ENCODE measurements around the gene CDK14. TPM values are rescaled to one million over a fixed set of nuclear protein-coding genes. Genes with fewer than 3 reads are reported as not detected.

The CDK14 gene
- total RNA-seq, result 1 to 10 TPM; 2.8 to 3.6 TPM
- polyA plus RNA-seq, result under 1 TPM in 1 of 3 donors, not detected in 2; 0.15 TPM
- total RNA-seq, result 0 to 0.59 (median 0.06) reads per million in 6 experiments

GRCh38 chr7:90595801-90596670, at the start of gene CDK14:
TSS of gene CDK14 (plus strand) at chr7:90596321. CDS start at chr7:90596628, 307 bp downstream.
- peaks cover 0 to 6% (median 0%) of the 10 kb centered on the region in 9 donors for H3K9me3 Mint-ChIP-seq
- POLR2A ChIA-PET, result no interaction called here
- H3K27me3 Mint-ChIP-seq, result peaks cover 35 to 67% (median 40%) of the 10 kb centered on the region in 5 donors
- H3K36me3 Mint-ChIP-seq, result no peaks in the 10 kb centered on the region
- H3K4me1 Mint-ChIP-seq, result peaks cover 6 to 50% (median 19%) of the 10 kb centered on the region in 4 donors
- peak; percentile 32 to 67 for ATAC-seq
- H3K27ac Mint-ChIP-seq, result peak within 1 kb of the TSS in 2 of 10 donors; percentile 56 to 85
- peak in 3 of 10 donors; percentile 7 to 67 (median 43) for DNase-seq
- H3K4me3 Mint-ChIP-seq, result peak within 1 kb of the TSS; percentile 66 to 88 (median 78)

GRCh38 chr7:90551036-90551435, 45.1 kb upstream of the CDK14 start:
- Mint-ChIP-seq H3K36me3 (no peaks in the 10 kb centered on the region), H3K27ac (no peak overlapping the region), H3K4me3 (no peak overlapping the region), H3K9me3 (peaks cover 0 to 18% (median 3%) of the 10 kb centered on the region in 9 donors), H3K27me3 (peaks cover 2 to 12% (median 10%) of the 10 kb centered on the region in 5 donors), H3K4me1 (no peaks in the 10 kb centered on the region)
- DNase-seq, result no peak
- POLR2A ChIA-PET, result no interaction called here
- ATAC-seq, result no peak

- H3K4me3 Mint-ChIP-seq, result no peak overlapping the region
- POLR2A ChIA-PET, result no interaction called here
- H3K27me3 Mint-ChIP-seq, result peaks cover 2 to 13% (median 10%) of the 10 kb centered on the region in 5 donors
- no peaks in the 10 kb centered on the region for H3K4me1 Mint-ChIP-seq
- ATAC-seq (no peak), DNase-seq (no peak)
- H3K9me3 Mint-ChIP-seq, result peaks cover 0 to 18% (median 3%) of the 10 kb centered on the region in 9 donors
- no peak overlapping the region for H3K27ac Mint-ChIP-seq
- H3K36me3 Mint-ChIP-seq, result no peaks in the 10 kb centered on the region
Observed at GRCh38 chr7:90552521-90552920, 43.6 kb upstream of the CDK14 start.

GRCh38 chr7:90560730-90561129, 35.4 kb upstream of the CDK14 start:
- H3K27me3 Mint-ChIP-seq, result peaks cover 0 to 4% (median 3%) of the 10 kb centered on the region in 5 donors
- H3K9me3 Mint-ChIP-seq, result peaks cover 0 to 3% (median 0%) of the 10 kb centered on the region in 9 donors
- no peak for DNase-seq
- H3K4me1 Mint-ChIP-seq, result no peaks in the 10 kb centered on the region
- no peak overlapping the region for H3K4me3 Mint-ChIP-seq
- no peaks in the 10 kb centered on the region for H3K36me3 Mint-ChIP-seq
- ATAC-seq, result no peak
- POLR2A ChIA-PET, result no interaction called here
- H3K27ac Mint-ChIP-seq, result no peak overlapping the region

- H3K36me3 Mint-ChIP-seq, result no peaks in the 10 kb centered on the region
- peaks cover 0 to 3% (median 2%) of the 10 kb centered on the region in 5 donors for H3K27me3 Mint-ChIP-seq
- peaks cover 0 to 5% (median 0%) of the 10 kb centered on the region in 4 donors for H3K4me1 Mint-ChIP-seq
- peaks cover 0 to 11% (median 0%) of the 10 kb centered on the region in 9 donors for H3K9me3 Mint-ChIP-seq
- ATAC-seq (no peak), DNase-seq (no peak)
- no peak overlapping the region for H3K4me3 Mint-ChIP-seq
- POLR2A ChIA-PET, result no interaction called here
- no peak overlapping the region for H3K27ac Mint-ChIP-seq
Observed at GRCh38 chr7:90563286-90563685, 32.8 kb upstream of the CDK14 start.

GRCh38 chr7:90564455-90564854, 31.7 kb upstream of the CDK14 start:
- H3K27me3 Mint-ChIP-seq, result peaks cover 0 to 3% (median 2%) of the 10 kb centered on the region in 5 donors
- peaks cover 0 to 14% (median 0%) of the 10 kb centered on the region in 4 donors for H3K4me1 Mint-ChIP-seq
- no peak for ATAC-seq
- no peaks in the 10 kb centered on the region for H3K36me3 Mint-ChIP-seq
- no peak for DNase-seq
- H3K9me3 Mint-ChIP-seq, result peaks cover 0 to 11% (median 0%) of the 10 kb centered on the region in 9 donors
- POLR2A ChIA-PET, result no interaction called here
- H3K27ac Mint-ChIP-seq, result no peak overlapping the region
- H3K4me3 Mint-ChIP-seq, result no peak overlapping the region

- DNase-seq, result no peak
- Mint-ChIP-seq H3K36me3 (no peaks in the 10 kb centered on the region), H3K9me3 (peaks cover 0 to 11% (median 0%) of the 10 kb centered on the region in 9 donors)
Observed at GRCh38 chr7:90568213-90568612, 27.9 kb upstream of the CDK14 start.

GRCh38 chr7:90569368-90569767, 26.8 kb upstream of the CDK14 start:
- ATAC-seq (no peak), DNase-seq (no peak)
- Mint-ChIP-seq H3K9me3 (peaks cover 0 to 11% (median 0%) of the 10 kb centered on the region in 9 donors), H3K4me1 (peaks cover 0 to 23% (median 0%) of the 10 kb centered on the region in 4 donors), H3K27ac (peak overlapping the region in 2 of 10 donors; percentile 22 to 47), H3K4me3 (no peak overlapping the region), H3K27me3 (peaks cover 0 to 8% (median 2%) of the 10 kb centered on the region in 5 donors), H3K36me3 (no peaks in the 10 kb centered on the region)
- POLR2A ChIA-PET, result no interaction called here

More at GRCh38 chr7:90568213-90568612, 27.9 kb upstream of the CDK14 start:
- H3K4me3 Mint-ChIP-seq, result no peak overlapping the region
- H3K27ac Mint-ChIP-seq, result no peak overlapping the region
- H3K27me3 Mint-ChIP-seq, result peaks cover 0 to 8% (median 2%) of the 10 kb centered on the region in 5 donors
- peaks cover 0 to 23% (median 0%) of the 10 kb centered on the region in 4 donors for H3K4me1 Mint-ChIP-seq
- POLR2A ChIA-PET, result no interaction called here
- ATAC-seq, result no peak

- Mint-ChIP-seq H3K4me3 (no peak overlapping the region), H3K27ac (no peak overlapping the region), H3K4me1 (peaks cover 0 to 23% (median 0%) of the 10 kb centered on the region in 4 donors), H3K9me3 (peaks cover 0 to 11% (median 0%) of the 10 kb centered on the region in 9 donors), H3K27me3 (peaks cover 0 to 8% (median 2%) of the 10 kb centered on the region in 5 donors), H3K36me3 (no peaks in the 10 kb centered on the region)
- DNase-seq, result no peak
- POLR2A ChIA-PET, result no interaction called here
- no peak for ATAC-seq
Observed at GRCh38 chr7:90570373-90570959, 25.7 kb upstream of the CDK14 start.

GRCh38 chr7:90574146-90574819, 21.8 kb upstream of the CDK14 start:
- POLR2A ChIA-PET, result no interaction called here
- Mint-ChIP-seq H3K27me3 (peaks cover 0 to 7% (median 0%) of the 10 kb centered on the region in 5 donors), H3K27ac (no peak overlapping the region), H3K4me3 (no peak overlapping the region), H3K4me1 (peaks cover 0 to 11% (median 0%) of the 10 kb centered on the region in 4 donors), H3K36me3 (no peaks in the 10 kb centered on the region), H3K9me3 (no peaks in the 10 kb centered on the region)
- ATAC-seq, result no peak
- no peak for DNase-seq

- H3K9me3 Mint-ChIP-seq, result no peaks in the 10 kb centered on the region
- peaks cover 0 to 7% (median 0%) of the 10 kb centered on the region in 4 donors for H3K4me1 Mint-ChIP-seq
- H3K27me3 Mint-ChIP-seq, result peaks cover 0 to 7% (median 0%) of the 10 kb centered on the region in 5 donors
- no peaks in the 10 kb centered on the region for H3K36me3 Mint-ChIP-seq
- DNase-seq (no peak), ATAC-seq (no peak)
- POLR2A ChIA-PET, result no interaction called here
- H3K4me3 Mint-ChIP-seq, result no peak overlapping the region
- no peak overlapping the region for H3K27ac Mint-ChIP-seq
Observed at GRCh38 chr7:90574820-90575187, 21.3 kb upstream of the CDK14 start.

GRCh38 chr7:90579181-90579688, 16.9 kb upstream of the CDK14 start:
- POLR2A ChIA-PET, result no interaction called here
- H3K36me3 Mint-ChIP-seq, result no peaks in the 10 kb centered on the region
- H3K4me1 Mint-ChIP-seq, result peaks cover 0 to 2% (median 0%) of the 10 kb centered on the region in 4 donors
- DNase-seq, result no peak
- no peak overlapping the region for H3K27ac Mint-ChIP-seq
- ATAC-seq, result no peak
- no peak overlapping the region for H3K4me3 Mint-ChIP-seq
- H3K9me3 Mint-ChIP-seq, result peaks cover 0 to 10% (median 0%) of the 10 kb centered on the region in 9 donors
- H3K27me3 Mint-ChIP-seq, result no peaks in the 10 kb centered on the region

All from naive thymus-derived CD8-positive, alpha-beta T cell (primary cell).